T-helper 2 cell treated with Interferon-gamma antibody and Interleukin-4, amounts not matched to agents 5 μg/mL and 100 μg/mL, for 36 hours (primary cell): ENCODE data around the gene SMYD3.

ENCODE experiments used
- DNase-seq: peaks from one replicate; pipeline ENCODE4 v3.0.0; 2021; ENCODE audit warnings: low spot score
- H3K27ac Mint-ChIP-seq: one replicate; pipeline ENCODE4 v1.8.0; 2021; ENCODE audit warnings: mild to moderate bottlenecking, mixed read lengths
- H3K27me3 Mint-ChIP-seq: one replicate; pipeline ENCODE4 v1.8.0; 2021; ENCODE audit warnings: low read depth, mixed read lengths
- H3K36me3 Mint-ChIP-seq: one replicate; pipeline ENCODE4 v1.8.0; 2021; ENCODE audit warnings: low read depth, mixed read lengths
- H3K4me1 Mint-ChIP-seq: one replicate; pipeline ENCODE4 v1.8.0; 2021; ENCODE audit warnings: low read depth, mixed read lengths
- H3K4me3 Mint-ChIP-seq: one replicate; pipeline ENCODE4 v1.8.0; 2022; ENCODE audit warnings: mild to moderate bottlenecking, moderate library complexity, mixed read lengths
- H3K9me3 Mint-ChIP-seq: one replicate; pipeline ENCODE4 v1.8.0; 2021; ENCODE audit warnings: mixed read lengths

Gene SMYD3

DNA sequence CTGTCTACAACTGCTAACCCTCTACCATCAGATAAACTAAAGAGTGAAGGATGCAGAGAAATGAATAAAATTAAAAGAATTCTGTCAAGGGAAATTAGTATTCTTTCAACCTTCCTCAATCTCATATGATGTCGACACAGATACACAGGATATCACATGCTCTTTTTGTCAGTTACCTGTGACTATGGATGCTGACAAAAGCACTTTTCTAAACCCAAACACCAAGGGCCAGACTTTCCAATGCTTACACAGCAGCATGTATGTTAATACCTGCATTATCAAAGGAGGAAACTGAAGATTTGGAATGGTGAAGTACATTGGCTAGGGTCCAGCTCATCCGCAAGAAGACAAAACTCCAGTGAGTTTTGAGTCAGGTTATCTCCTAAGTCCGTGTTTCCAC is 294.0 kb downstream of the SMYD3 start:
- Mint-ChIP-seq H3K27me3 (no peaks in the 10 kb centered on the region), H3K9me3 (no peaks in the 10 kb centered on the region), H3K4me1 (peaks cover 2% of the 10 kb centered on the region), H3K4me3 (no peak overlapping the region), H3K36me3 (no peaks in the 10 kb centered on the region), H3K27ac (no peak overlapping the region)
- DNase-seq, result no peak

- Mint-ChIP-seq H3K27me3 (no peaks in the 10 kb centered on the region), H3K9me3 (no peaks in the 10 kb centered on the region), H3K4me1 (peaks cover 2% of the 10 kb centered on the region), H3K4me3 (no peak overlapping the region), H3K36me3 (no peaks in the 10 kb centered on the region), H3K27ac (no peak overlapping the region)
- DNase-seq, result no peak
These were observed 295.1 kb downstream of the SMYD3 start for GRCh38 chr1:246212013-246212412.

- Mint-ChIP-seq H3K27me3 (no peaks in the 10 kb centered on the region), H3K36me3 (no peaks in the 10 kb centered on the region)
These were observed 296.3 kb downstream of the SMYD3 start for GRCh38 chr1:246210756-246211155.

DNA sequence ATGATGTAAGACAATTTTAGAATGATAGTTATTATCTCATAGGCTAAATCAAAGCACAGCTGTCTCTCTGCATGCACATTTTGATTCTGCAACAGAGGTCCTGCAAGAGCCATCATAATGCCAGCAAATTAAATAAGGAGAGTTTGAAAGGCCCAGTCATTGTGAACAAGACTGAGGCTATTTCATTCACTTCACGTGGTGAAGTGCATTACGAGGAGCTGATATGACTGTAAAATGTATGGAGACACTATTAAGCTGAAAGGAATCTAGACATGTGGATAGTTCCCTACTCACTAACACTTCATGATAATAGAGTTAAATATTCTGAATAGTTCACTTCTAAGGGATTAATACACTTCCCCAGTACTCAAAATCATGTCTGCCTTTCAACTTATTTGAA is 299.0 kb downstream of the SMYD3 start:
- H3K9me3 Mint-ChIP-seq, result no peaks in the 10 kb centered on the region
- H3K4me1 Mint-ChIP-seq, result no peaks in the 10 kb centered on the region

More at GRCh38 chr1:246210756-246211155, 296.3 kb downstream of the SMYD3 start:
- Mint-ChIP-seq H3K27ac (no peak overlapping the region), H3K4me3 (no peak overlapping the region), H3K9me3 (no peaks in the 10 kb centered on the region), H3K4me1 (peaks cover 2% of the 10 kb centered on the region)
- no peak for DNase-seq

DNA sequence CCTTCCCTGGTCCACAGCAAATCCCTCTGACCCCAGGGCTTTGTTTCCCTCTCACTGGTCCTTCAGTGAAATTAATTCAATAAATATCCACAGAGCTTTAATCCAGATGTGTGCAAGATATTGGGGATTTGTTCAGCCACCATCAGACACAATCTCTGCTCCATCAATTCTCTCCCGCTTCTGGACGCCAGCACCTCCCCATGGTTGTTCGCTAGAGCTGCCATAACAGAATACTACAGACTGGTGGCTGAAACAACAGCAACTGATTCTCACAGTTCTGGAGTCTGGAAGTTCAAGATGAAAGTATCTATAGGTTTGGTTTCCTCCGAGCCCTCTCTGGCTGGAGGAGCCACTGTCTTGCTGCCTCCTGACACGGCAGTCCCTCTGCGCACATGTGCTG is 303.9 kb downstream of the SMYD3 start:
- Mint-ChIP-seq H3K27ac (no peak overlapping the region), H3K27me3 (no peaks in the 10 kb centered on the region), H3K9me3 (no peaks in the 10 kb centered on the region), H3K4me1 (no peaks in the 10 kb centered on the region), H3K36me3 (no peaks in the 10 kb centered on the region), H3K4me3 (no peak overlapping the region)
- no peak for DNase-seq

More for the DNA sequence above, 299.0 kb downstream of the SMYD3 start:
- Mint-ChIP-seq H3K27ac (no peak overlapping the region), H3K4me3 (no peak overlapping the region), H3K27me3 (no peaks in the 10 kb centered on the region), H3K36me3 (no peaks in the 10 kb centered on the region)
- DNase-seq, result no peak

- Mint-ChIP-seq H3K4me3 (no peak overlapping the region), H3K9me3 (no peaks in the 10 kb centered on the region), H3K27me3 (no peaks in the 10 kb centered on the region), H3K36me3 (no peaks in the 10 kb centered on the region), H3K4me1 (no peaks in the 10 kb centered on the region), H3K27ac (no peak overlapping the region)
- no peak for DNase-seq
These were observed 306.3 kb downstream of the SMYD3 start for GRCh38 chr1:246200738-246201137.

DNA sequence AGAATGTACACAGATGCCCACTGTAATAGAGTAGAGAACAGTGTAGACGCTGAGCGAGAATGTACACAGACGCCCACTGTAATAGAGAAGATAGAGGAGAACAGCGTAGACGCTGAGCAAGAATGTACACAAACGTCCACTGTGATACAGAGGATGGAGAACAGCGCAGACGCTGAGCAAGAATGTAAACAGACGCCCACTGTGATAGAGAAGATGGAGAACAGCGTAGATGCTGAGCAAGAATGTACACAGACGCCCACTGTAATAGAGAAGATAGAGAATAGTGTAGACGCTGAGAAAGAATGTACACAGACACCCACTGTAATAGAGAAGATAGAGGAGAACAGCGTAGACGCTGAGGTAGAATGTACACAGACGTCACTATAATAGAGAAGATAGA is 306.9 kb downstream of the SMYD3 start:
- Mint-ChIP-seq H3K9me3 (no peaks in the 10 kb centered on the region), H3K4me1 (no peaks in the 10 kb centered on the region), H3K4me3 (no peak overlapping the region), H3K27me3 (no peaks in the 10 kb centered on the region), H3K36me3 (no peaks in the 10 kb centered on the region), H3K27ac (no peak overlapping the region)
- DNase-seq, result no peak

DNA sequence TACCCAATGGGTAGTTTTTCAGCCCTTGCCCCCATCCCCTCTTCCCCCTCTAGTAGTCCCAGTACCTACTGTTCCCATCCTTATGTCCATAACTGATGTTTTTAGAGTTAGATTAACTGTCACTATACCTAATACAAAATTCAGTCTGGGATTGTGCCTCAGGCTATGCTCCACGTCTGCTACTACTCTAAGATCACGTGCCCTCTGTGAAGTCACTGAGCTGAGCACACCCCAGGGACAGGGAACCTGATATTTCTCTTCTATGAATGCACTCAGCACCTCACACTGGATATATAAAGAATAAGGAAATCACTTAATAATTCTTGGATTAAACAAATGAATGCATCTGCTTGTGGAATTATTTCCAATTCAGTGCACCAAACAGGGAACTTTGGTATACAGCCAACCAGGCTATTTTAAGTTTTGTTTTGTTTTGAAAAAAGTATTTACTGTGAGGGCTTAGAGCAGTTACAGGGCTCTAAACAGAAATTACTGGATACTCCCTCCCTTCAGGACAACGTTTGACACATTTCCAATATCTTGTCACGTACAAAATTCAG is 307.9 kb downstream of the SMYD3 start:
- Mint-ChIP-seq H3K9me3 (no peaks in the 10 kb centered on the region), H3K27me3 (no peaks in the 10 kb centered on the region), H3K36me3 (no peaks in the 10 kb centered on the region), H3K27ac (no peak overlapping the region), H3K4me1 (no peaks in the 10 kb centered on the region), H3K4me3 (no peak overlapping the region)
- DNase-seq, result no peak

DNA sequence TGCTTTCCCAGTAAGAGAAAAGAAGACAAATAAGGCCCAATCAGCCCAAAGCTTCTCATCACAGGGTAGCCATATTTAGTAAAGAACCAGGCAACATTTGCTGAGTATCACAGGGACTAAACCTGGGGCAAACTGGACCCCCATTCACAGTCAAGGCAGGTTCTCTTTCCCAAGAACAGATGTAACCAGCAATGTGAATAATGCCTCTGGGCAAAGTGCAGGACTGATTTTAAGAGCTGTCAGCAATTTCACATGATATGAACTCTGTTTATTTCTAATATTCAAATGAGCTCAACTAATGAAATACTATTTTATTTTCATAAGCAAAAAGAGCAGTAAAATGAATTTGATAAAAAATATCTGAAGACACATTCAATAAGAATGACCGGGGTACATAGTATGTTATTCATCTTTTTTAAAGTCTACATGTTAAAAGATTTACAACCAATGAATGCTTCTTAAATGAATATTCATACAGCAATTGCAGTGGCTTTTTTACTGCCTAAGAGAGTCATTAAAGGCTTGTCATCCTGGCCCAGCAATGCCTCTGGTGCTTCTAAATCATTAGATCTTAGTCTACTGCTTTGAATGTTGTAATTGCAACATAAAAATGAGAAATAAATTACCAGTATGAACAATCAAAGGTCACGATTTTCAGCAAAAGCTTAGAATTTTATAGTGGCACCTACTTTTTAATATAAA is 308.8 kb downstream of the SMYD3 start:
- Mint-ChIP-seq H3K36me3 (no peaks in the 10 kb centered on the region), H3K9me3 (no peaks in the 10 kb centered on the region), H3K27ac (no peak overlapping the region), H3K27me3 (no peaks in the 10 kb centered on the region), H3K4me1 (no peaks in the 10 kb centered on the region), H3K4me3 (no peak overlapping the region)
- no peak for DNase-seq

GRCh38 chr1:246197076-246197475 is 310.0 kb downstream of the SMYD3 start:
- Mint-ChIP-seq H3K9me3 (no peaks in the 10 kb centered on the region), H3K27me3 (no peaks in the 10 kb centered on the region), H3K4me3 (no peak overlapping the region), H3K27ac (no peak overlapping the region), H3K36me3 (no peaks in the 10 kb centered on the region), H3K4me1 (no peaks in the 10 kb centered on the region)
- no peak for DNase-seq

DNA sequence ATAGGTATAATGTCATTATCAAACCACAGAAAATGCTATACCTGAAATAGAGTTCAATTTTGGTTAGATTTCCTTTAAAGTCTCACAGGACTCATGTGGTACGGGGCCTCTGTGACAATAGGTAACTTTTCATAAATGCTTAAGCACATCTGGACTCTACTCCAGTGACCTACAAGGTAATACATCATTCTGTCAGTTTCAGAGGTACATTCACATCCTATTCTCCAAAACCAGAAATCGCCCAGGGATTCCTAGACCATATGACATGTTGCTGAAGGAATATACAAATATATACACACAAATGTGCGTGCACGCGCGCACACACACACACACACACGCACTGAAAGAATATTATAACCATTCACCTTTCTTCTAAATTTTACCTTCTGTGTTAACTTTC is 311.8 kb downstream of the SMYD3 start:
- H3K27ac Mint-ChIP-seq, result no peak overlapping the region

DNA sequence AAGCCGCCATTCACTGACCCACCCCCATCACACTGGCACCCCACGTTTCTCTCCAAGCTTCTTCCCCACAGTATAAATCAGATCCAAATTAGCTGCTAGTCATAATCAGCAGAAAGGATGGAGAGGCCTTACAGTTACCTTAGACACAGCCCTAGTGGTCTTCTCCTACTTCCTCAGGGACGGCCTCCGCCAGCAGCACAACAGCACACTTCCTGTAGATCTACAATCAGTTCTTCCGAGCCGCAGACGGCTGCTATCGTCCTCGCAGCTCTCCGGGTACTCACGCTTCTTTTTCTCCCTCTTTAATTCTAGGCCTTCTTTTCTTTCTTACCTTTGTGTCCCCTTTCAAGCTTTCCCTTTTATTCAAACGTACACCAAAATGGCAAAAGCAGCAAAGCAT is 313.5 kb downstream of the SMYD3 start:
- Mint-ChIP-seq H3K9me3 (no peaks in the 10 kb centered on the region), H3K36me3 (no peaks in the 10 kb centered on the region), H3K4me3 (no peak overlapping the region), H3K27ac (no peak overlapping the region), H3K4me1 (no peaks in the 10 kb centered on the region), H3K27me3 (no peaks in the 10 kb centered on the region)
- DNase-seq, result no peak

More for the DNA sequence above, 311.8 kb downstream of the SMYD3 start:
- Mint-ChIP-seq H3K4me3 (no peak overlapping the region), H3K27me3 (no peaks in the 10 kb centered on the region), H3K36me3 (no peaks in the 10 kb centered on the region), H3K9me3 (no peaks in the 10 kb centered on the region), H3K4me1 (no peaks in the 10 kb centered on the region)
- DNase-seq, result no peak

GRCh38 chr1:246189126-246189525 is 318.0 kb downstream of the SMYD3 start:
- no peaks in the 10 kb centered on the region for H3K4me1 Mint-ChIP-seq
- no peak overlapping the region for H3K27ac Mint-ChIP-seq
- no peaks in the 10 kb centered on the region for H3K27me3 Mint-ChIP-seq
- no peak for DNase-seq
- H3K9me3 Mint-ChIP-seq, result no peaks in the 10 kb centered on the region
- no peak overlapping the region for H3K4me3 Mint-ChIP-seq
- no peaks in the 10 kb centered on the region for H3K36me3 Mint-ChIP-seq

- H3K9me3 Mint-ChIP-seq, result no peaks in the 10 kb centered on the region
- no peaks in the 10 kb centered on the region for H3K36me3 Mint-ChIP-seq
- DNase-seq, result no peak
- H3K4me1 Mint-ChIP-seq, result no peaks in the 10 kb centered on the region
- H3K27me3 Mint-ChIP-seq, result no peaks in the 10 kb centered on the region
- H3K4me3 Mint-ChIP-seq, result no peak overlapping the region
- no peak overlapping the region for H3K27ac Mint-ChIP-seq
These were observed 319.2 kb downstream of the SMYD3 start for GRCh38 chr1:246187834-246188372.

DNA sequence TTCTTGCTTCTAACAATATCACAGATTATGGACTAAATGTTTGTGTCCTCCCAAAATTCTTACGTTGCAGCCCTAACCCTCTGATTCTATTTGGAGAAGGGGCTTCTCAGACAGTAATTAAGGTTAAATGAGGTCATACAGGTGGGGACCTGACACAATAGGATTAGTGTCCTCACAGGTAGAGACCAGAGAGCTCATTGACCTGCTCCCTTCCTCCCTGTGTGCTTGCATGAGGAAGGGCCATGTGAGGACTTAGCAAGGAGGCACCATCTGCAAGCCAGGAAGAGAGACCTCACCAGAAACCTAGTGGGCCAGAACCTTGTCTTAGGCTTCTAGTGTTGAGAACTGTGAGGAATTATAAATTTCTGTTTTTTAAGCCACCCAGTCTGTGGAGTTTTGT is 322.6 kb downstream of the SMYD3 start:
- Mint-ChIP-seq H3K36me3 (no peaks in the 10 kb centered on the region), H3K27ac (no peak overlapping the region), H3K4me3 (no peak overlapping the region), H3K4me1 (peaks cover 7% of the 10 kb centered on the region), H3K9me3 (no peaks in the 10 kb centered on the region), H3K27me3 (no peaks in the 10 kb centered on the region)
- no peak for DNase-seq
